Umbilical cord (tissue), 2 donors: ENCODE data around the gene ZNF253. TPM values are rescaled to one million over a fixed set of nuclear protein-coding genes. Genes with fewer than 3 reads are reported as not detected.
"Not testable (repeated sequence)": the region's sequence is repeated elsewhere in the genome, so short reads cannot be mapped to it uniquely, and the experiment has no call there.

ENCODE experiments used
- DNase-seq: peaks from one replicate; pipeline ENCODE4 v3.0.0-alpha.2; 2015; ENCODE audit warnings: low spot score
- total RNA-seq: library from RNA; depleted of rRNA; stranded (reverse); fragments of >200 nt; gene quantifications from one replicate; pipeline ENCODE4 v1.2.3, GENCODE V29; 2014; ENCODE audit warnings: low replicate concordance; ENCODE audit not compliant: insufficient read depth

ZNF253 gene
- 10.8 TPM for total RNA-seq

DNA sequence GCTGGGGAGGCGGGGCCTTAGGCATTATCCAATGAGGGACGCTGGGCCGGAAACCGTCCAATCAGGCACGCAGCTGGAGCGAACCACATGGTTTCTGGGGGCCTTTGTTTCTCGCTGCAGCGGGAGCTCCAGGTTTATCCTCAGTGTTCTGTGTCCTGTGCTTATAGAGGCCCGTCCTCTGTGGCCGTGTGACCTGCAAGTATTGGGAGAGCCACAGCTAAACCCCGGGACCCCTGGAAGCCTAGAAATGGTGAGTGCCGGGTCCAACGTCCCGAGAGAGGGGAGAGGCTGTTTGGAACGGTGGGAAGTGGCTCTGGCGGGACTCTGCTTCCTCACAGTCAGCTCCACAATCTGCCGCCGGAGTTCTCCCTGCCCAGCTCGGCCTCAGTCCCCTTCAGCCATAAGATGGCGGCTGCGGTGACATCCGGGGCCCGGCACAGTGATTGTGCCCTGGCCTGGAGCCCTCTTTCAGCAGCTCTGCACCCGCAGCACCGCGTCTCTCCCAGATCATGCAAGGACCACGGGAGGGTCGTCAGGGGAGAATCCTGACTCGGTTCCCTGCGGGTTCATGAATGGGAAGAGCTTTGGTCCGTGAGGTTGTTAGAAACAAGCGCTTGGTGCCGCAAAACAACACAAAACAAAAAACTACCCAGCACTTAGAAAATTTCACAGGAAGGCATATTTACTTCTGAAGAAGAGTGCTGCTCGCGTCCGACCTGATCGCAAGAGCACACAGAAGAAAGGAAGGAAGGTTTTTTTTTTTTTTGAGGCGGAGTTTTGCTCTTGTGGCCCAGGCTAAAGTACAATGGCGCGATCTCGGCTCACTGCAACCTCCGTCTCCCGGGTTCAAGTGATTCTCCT is at the start of gene ZNF253:
TSS of gene ZNF253 (plus strand) at position 133 of the 861 bp plus-strand sequence. CDS start at position 248, 115 bp downstream.
- DNase-seq: peak; percentile 99

DNA sequence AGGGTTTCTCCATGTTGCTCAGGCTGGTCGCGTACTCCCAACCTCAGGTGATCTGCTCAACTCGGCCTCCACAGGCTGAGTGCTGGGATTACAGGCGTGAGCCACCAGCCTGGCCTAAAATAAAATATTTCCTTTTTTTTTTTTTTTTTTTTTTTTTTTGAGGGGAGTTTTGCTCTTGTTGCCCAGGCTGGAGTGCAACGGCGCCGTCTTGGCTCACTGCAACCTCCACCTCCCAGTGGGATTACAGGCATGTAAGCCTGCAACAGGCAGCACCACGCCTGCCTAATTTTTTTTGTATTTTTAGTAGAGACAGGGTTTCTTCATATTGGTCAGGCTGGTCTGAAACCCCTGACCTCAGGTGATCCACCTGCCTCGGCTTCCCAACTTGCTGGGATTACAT is 49.0 kb upstream of the ZNF253 start:
- DNase-seq: no peak

DNA sequence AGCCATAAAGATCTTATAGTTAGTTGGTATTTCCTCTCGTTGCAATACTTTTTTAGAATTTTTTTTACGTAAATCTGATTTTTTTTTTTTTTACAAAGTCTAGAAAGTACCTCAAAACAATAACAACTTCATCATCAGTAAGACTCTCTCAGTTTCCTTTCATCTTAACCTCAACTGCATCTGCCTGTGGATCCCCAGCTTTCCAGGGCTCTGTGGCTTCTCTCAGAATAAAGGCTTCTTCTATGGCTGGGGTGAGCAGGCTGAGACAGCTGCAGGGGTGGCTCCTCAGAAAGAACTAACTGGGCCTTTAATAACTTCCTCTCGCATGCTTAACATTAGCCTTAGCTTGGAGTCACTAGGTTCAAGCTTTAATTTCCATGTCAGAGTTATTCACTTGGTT is 48.3 kb upstream of the ZNF253 start:
- DNase-seq: no peak

DNA sequence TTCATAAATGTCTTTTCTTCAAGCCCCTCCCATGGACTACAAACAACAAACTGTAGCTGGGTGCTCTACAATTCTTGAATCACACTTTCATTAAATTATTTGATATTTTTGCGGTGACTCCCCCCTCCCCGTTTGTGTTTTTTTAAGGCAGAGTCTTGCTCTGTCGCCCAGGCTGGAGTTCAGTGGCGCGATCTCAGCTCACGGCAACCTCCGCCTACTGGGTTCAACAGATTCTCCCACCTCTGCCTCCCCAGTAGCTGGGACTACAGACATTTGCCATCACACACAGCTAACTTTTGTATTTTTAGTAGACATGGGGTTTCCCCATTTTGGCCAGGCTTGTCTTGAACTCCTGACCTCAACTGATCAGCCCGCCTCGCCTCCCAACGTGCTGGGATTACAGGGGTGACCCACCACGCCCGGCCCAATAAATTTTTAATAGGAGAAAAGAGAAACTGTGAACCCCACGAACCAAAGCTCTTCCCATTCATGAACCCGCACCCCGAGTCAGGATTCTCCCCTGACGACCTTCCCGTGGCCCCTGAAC is 44.8 kb upstream of the ZNF253 start:
- DNase-seq: no peak

DNA sequence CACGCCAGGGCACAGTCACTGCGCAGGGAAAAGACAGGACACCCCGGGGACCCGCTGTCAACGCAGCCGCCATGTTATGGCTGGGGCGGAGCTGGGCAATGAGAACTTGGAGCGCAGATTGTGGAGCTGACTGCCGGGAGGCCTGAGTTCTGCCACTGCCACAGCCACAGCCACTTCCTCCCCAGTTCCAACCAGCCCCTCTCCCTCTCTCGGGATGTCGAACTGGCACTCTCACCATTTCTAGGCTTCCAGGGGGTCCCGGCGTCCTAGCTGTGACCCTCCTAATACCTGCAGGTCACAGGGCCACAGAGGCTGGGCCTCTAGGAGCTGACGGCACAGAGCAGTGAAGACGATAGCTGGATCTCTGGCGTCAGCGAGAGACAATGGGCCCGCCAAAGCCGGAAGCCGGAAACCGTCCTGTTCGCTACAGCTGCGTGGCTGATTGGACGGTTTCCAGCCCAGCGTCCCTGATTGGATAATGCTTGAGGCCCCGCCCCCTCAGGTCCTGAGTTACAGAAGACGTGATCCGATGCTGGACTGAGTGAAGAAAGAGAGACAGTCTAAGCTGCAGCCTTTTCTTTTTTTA is 44.2 kb upstream of the ZNF253 start, which contains the start of gene ZNF506:
TSS of gene ZNF506 (minus strand) at position 385 of the 586 bp plus-strand sequence. CDS start at position 238, 147 bp downstream.
- DNase-seq: peak; percentile 99

DNA sequence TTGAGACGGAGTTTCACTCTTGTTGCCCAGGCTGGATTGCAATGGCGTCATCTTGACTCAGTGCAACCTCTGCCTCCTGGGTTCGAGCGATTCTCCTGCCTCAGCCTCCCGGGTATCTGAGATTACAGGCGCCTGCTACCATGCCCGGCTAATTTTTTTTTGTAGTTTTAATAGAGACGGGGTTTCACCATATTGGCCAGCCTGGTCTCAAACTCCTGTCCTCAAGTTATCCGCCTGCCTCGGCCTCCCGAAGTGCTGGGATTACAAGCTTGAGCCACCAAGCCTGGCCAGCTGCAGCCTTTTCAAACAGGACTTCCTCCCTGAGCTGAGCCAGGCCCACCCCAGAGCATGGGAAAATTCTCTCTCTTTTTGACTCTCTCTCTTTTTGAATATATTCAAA is 43.7 kb upstream of the ZNF253 start:
- not testable (repeated sequence) for DNase-seq

DNA sequence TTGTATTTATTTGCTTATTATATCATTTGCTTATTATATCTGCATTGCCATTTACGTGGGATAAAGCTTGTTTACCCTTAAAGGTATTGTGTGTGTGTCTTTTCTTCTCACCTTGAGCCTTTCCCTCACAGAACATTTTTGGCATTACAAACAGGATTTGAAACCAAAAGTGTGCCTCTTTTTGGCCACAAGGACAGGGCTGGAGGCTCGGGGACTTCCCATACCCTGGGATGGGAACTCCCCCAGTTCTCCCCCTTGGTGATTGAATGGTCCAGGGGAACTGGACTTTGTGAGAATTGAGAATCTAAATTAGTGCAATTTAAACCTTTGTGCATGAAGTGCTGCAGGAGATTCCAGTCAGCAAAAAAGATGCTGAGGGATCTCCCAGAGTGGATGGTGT is 41.8 kb upstream of the ZNF253 start:
- no peak for DNase-seq

DNA sequence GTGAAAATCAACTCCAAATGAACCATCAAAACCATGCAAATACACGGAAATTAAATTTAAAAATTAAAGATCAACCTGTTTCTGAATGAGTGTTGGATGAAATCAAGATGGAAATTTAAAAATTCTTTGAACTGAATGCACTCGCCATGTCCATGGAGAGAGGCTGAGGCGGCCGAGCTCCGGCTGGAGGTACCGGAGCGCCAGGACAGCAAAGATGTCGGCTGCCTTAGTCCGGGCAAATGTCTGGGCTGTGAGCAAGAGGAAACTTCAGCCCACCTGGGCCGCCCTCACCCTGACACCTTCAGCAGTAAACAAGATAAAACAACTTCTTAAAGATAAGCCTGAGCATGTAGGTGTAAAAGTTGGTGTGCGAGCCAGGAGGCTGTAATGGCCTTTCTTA is 38.8 kb upstream of the ZNF253 start:
- no peak for DNase-seq

DNA sequence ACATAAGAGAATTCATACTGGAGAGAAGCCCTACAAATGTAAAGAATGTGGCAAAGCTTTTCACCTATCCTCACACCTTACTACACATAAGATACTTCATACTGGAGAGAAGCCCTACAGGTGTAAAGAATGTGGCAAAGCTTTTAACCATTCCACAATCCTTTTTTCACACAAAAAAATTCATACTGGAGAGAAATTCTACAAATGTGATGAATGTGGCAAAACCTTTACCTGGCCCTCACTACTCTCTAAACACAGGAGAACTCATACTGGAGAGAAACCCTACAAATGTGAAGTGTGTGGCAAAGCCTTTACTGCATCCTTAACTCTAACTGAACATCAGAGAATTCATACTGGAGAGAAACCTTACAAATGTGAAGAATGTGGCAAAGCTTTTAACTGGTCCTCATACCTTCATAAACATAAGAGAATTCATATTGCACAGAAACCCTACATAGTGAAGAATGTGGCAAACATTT is 30.1 kb upstream of the ZNF253 start:
- DNase-seq: no peak

DNA sequence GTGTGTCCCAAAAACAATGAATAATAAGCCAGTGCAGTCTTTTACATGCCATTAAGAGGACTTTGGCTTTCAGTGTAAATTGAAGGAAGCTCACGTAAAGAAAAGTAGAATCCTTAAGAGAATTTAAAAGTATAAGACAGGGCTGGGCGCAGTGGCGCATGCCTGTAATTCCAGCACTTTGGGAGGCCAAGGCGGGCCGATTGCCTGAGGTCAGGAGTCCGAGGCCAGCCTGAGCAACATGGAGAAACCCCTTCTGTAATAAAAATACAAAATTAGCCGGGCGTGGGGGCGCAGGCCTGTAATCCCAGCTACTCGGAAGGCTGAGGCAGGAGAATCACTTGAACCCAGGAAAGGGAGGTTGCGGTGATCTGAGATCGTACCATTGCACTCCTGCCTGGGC is 17.9 kb upstream of the ZNF253 start:
- DNase-seq: no peak

DNA sequence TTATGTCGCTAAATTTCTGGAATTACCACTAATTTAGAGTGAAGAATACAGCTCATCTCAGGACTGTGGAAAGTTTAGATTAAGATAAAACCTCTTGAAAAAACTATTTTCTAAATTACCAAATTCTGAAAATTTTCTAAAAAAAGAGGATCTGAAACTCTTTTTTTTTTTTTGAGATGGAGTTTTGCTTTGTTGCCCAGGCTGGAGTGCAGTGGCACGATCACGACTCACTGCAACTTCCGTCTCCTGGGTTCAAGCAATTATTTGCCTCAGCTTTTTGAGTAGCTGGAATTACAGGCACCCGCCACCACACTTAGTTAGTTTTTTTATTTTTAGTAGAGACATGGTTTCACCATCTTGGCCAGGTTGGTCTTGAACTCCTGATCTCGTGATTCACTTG is 16.6 kb upstream of the ZNF253 start:
- DNase-seq: no peak

DNA sequence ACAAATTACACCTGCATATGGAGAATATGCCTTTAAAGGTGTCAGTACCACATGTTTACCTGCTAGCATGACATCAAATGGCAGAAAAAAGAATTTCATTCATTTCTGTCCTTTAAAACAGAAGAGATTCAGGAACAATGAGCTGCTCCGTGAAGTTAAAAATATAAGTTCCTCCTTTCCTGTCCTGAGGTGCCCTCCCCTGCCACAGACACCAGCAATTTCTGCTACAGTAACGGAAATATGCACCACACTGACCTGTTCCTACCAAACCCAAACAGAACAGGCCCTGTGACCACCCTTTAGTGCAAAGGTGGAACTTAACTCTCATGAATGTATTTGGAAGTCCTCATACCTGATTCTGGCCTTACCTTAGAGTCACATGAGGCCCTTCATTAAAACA is 13.9 kb upstream of the ZNF253 start:
- DNase-seq: not testable (repeated sequence)

DNA sequence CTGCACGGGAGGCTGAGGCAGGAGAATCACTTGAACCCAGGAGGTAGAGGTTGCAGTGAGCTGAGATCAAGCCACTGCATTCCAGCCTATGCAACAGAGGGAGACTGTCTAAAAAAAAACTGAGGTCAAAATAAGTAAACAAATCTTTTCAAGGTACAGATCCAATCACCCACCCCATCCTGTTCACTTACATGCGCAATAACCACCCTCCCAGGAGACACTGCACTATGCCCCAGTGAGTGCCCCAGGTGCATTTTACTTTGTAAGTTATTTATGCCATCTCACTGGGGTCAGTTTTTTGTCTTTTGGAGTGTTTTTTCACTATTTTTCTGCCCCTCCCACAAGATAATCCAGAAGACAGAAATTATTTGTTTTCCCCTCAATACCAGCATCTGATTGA is 6.9 kb upstream of the ZNF253 start:
- DNase-seq: no peak

DNA sequence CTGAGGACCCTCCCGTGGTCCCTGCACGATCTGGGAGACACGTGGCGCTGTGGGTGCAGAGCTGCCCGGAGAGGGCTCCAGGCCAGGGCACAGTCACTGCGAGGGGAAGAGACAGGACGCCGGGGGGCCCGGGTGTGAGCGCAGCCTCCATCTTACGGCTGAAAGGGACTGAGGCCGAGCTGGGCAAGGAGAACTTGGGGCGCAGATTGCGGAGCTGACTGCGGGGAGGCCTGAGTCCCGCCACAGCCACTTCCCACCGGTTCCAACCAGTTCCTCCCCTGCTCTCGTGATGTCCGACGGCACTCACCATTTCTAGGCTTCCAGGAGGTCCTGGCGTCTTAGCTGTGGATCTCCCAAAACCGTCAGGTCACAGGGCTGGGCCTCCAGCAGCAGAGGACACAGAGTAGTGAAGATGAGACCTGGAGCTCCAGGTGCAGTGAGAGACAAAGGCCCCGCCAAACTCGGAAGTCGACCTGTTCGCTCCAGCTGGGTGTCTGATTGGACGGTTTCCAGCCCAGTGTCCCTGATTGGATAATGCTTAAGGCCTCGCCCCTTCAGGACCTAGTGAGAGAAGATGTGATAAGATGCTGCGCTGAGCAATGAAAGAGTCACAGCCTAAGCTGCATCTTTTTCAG is 4.8 kb upstream of the ZNF253 start:
- peak; percentile 85 for DNase-seq

DNA sequence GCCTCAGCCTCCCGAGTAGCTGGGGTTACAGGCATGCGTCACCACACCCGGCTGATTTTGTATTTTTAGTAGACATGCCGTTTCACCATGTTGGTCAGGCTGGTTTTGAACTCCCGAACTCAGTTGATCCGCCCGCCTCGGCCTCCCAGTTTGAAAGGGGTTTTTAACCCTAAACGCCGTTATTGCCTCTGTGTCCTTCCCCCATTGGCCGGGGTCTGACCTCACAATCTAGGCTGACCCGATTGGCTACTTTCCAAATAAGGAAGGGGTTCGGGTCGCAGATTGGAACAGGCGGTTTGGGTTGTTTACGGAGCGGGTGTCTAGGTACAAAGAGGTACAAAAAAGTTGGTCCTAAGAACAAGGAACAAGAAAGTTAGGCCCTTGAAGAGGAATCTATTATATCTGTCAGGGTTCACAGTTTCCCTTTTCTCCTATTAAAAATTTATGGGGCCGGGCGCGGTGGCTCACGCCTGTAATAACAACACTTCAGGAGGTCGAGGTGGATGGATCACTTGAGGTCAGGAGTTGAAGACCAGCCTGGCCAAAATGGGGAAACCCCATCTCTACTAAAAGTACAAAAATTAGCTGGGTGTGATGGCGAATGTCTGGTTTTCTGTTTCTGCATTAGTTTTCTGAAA is 1.0 kb downstream of the ZNF253 start:
- DNase-seq: peak; percentile 19

DNA sequence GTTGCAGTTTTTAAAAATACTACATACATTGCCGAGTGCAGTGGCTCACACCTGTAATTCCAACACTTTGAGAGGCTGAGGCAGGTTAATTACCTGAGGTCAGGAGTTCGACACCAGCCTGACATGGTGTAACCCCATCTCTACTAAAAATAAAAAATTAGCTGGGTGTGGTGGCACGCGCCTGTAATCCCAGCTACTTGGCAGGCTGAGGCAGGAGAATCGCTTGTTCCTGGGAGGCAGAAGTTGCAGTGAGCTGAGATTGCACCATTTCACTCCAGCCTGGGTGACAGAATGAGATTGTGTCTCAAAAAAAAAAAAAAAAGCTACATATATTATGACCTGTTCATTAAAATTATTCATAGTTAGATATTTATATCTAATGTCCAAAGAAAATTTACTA is 4.4 kb downstream of the ZNF253 start:
- not testable (repeated sequence) for DNase-seq

DNA sequence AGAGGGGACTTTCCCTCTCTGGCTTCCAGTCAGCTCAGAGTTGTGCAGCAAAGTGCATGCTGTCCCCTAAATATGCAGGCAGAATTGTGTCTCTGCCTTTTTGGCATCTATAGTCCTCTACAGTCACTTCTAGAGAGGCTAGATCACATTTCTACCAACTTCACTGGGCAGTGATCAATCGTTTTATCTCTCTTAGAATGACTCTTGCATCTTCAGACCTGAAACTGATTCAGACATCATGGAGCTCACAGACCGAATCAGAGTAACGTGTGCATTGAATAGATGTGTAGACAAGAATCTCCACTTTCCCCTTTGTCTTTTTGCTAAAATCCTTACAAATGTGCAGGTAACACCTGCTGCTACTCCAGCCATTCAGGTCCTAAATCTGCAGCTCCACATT is 6.2 kb downstream of the ZNF253 start:
- DNase-seq: no peak

DNA sequence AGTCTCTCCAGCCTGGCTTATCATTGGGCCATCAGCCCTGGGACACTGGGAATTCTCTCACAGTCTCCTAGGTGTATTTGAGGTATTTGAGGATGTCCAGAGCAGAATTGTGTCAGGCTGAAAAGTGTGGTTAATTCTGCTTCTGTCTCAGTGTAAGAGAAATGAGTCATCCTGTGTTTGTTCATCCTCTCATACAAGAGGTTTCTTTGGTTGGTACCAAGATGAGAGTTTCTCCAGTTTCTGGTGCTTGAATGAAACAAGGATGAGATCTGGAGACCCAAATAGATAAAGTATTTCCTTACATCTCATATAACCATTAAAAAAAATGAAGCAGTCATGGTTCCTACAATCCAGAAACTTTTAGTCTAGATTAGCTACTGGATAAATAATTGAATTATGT is 7.7 kb downstream of the ZNF253 start:
- DNase-seq: no peak

DNA sequence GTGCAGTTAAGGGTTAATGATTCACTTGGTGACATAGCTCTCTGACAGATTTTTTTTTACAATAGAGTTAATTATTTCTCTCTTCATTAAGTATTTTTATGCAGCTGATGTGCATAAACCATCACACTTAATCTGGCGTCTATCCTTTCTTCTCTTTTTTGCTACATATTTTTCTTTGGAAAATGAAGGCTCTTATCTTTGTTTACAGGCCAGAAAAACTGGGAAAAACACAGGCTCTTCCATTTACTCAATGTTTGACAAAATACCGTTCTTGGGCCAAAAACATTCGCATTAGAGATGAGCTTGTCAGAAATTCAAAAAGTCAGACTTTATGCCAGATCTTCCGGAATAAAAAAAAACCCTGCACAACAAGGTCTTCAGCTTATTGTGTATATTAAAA is 12.0 kb downstream of the ZNF253 start:
- no peak for DNase-seq

DNA sequence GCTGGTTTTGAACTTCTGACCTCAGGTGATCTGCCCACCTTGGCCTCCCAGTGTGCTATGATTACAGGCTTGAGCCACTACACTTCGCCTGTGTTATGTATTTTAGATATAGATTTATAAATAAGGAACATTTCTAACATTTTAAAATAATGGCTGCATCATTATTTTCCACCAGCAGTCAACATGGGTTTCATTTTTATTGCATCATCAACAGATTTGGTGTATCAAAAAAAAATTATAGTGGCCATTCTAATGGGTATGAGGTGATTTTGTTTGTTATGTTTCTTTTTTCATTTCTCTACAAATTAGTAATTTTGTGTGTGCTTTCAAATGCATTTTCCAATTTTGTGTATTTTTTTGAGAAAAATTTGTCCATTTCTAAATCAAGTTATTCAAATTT is 18.9 kb downstream of the ZNF253 start:
- DNase-seq: no peak

DNA sequence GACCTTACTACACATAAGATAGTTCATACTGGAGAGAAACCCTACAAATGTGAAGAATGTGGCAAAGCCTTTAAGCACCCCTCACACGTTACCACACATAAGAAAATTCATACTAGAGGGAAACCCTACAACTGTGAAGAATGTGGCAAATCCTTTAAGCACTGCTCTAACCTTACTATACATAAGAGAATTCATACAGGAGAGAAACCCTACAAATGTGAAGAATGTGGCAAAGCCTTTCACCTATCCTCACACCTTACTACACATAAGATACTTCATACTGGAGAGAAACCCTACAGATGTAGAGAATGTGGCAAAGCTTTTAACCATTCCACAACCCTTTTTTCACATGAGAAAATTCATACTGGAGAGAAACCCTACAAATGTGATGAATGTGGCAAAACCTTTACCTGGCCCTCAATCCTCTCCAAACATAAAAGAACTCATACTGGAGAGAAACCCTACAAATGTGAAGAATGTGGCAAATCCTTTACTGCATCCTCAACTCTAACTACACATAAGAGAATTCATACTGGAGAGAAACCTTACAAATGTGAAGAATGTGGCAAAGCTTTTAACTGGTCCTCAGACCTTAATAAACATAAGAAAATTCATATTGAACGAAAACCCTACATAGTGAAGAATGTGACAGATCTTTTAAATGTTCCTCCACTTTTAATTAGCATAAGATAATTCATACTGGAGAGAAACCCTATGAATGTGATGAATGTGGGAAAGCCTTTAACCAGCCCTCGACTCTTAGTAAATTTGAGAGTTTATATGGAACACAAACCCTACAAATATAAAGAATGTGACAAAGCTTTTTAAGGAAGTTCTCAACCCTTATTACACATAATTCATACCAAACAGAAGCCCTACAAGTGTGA is 26.6 kb downstream of the ZNF253 start:
- DNase-seq: not testable (repeated sequence)
